Endothelial cell (in vitro differentiated cells): ENCODE data around the gene VTI1A. TPM values are rescaled to one million over a fixed set of nuclear protein-coding genes. Genes with fewer than 3 reads are reported as not detected.

ENCODE experiments used
- DNase-seq: peaks from one replicate; pipeline ENCODE4 v3.0.0; 2021; ENCODE audit warnings: low spot score
- H3K27ac Mint-ChIP-seq: one replicate; pipeline ENCODE4 v1.8.0; 2021; ENCODE audit warnings: mixed read lengths, inconsistent platforms; ENCODE audit not compliant: unreplicated experiment
- H3K27me3 Mint-ChIP-seq: one replicate; pipeline ENCODE4 v1.8.0; 2021; ENCODE audit warnings: mild to moderate bottlenecking, moderate library complexity, mixed read lengths, inconsistent platforms; ENCODE audit not compliant: unreplicated experiment
- H3K36me3 Mint-ChIP-seq: one replicate; pipeline ENCODE4 v1.8.0; 2021; ENCODE audit warnings: mild to moderate bottlenecking, low read depth, mixed read lengths, inconsistent platforms; ENCODE audit not compliant: unreplicated experiment
- H3K4me1 Mint-ChIP-seq: one replicate; pipeline ENCODE4 v1.8.0; 2021; ENCODE audit warnings: mild to moderate bottlenecking, mixed read lengths, inconsistent platforms; ENCODE audit not compliant: unreplicated experiment
- H3K4me3 Mint-ChIP-seq: one replicate; pipeline ENCODE4 v1.8.0; 2021; ENCODE audit warnings: mild to moderate bottlenecking, mixed read lengths, inconsistent platforms; ENCODE audit not compliant: unreplicated experiment
- H3K9me3 Mint-ChIP-seq: one replicate; pipeline ENCODE4 v1.8.0; 2021; ENCODE audit warnings: mixed read lengths, inconsistent platforms; ENCODE audit not compliant: unreplicated experiment
- total RNA-seq: library from RNA; stranded (reverse); fragmentation: NEBNext Ultra II Directional; extraction: Animal tissue kit (Norgen Biotek cat#: 25700); gene quantifications from one replicate; pipeline ENCODE4 v1.2.1, GENCODE V29; 2021; ENCODE audit not compliant: unreplicated experiment
- TF ChIP-seq, protein P1 (sequence below): fragments of 200-600 bp; sonication (generic); IDR thresholded peaks from one replicate; pipeline ENCODE4 v1.5.0; 2021; ENCODE audit warnings: antibody characterized with exemption; ENCODE audit not compliant: unreplicated experiment

VTI1A gene
- total RNA-seq, 1 donor from 2014 or later, result 35.4 TPM

DNA sequence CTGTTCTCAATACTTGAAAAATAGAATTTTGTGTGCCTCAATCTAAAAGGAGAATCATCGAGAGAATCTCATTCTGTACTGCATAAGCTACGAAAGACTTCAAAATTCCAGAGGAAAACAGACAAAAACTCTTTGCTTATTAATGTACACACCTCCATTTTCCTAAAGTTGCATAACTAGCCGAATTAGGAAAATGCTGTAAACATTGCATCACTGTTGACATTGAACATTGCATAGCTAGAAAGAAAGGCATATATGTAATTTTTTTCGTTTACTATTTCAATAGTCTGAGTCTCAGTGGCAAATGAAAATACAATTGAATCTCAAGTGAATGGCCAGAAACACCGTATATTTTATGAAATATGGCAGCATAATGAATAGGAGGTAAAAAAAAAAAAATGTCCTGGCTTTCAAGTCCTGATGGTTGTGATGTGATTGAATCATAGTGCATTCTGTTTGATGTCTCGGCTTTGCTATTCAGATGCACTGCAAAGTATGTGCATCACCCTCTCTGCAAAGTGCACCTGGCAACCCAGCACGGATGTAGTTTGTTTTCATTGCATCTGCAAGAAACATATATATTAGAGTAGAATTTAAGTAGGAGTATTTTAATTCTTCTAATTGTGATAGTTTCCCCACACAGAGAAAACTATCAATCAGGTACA is 196.7 kb downstream of the VTI1A start:
- no peak overlapping the region for H3K4me3 Mint-ChIP-seq

GRCh38 chr10:112644265-112644645 is 197.2 kb downstream of the VTI1A start:
- H3K36me3 Mint-ChIP-seq, result no peaks in the 10 kb centered on the region
- no peaks in the 10 kb centered on the region for H3K27me3 Mint-ChIP-seq
- no peak for DNase-seq
- H3K4me1 Mint-ChIP-seq, result no peaks in the 10 kb centered on the region
- TF ChIP-seq, protein P1, sequence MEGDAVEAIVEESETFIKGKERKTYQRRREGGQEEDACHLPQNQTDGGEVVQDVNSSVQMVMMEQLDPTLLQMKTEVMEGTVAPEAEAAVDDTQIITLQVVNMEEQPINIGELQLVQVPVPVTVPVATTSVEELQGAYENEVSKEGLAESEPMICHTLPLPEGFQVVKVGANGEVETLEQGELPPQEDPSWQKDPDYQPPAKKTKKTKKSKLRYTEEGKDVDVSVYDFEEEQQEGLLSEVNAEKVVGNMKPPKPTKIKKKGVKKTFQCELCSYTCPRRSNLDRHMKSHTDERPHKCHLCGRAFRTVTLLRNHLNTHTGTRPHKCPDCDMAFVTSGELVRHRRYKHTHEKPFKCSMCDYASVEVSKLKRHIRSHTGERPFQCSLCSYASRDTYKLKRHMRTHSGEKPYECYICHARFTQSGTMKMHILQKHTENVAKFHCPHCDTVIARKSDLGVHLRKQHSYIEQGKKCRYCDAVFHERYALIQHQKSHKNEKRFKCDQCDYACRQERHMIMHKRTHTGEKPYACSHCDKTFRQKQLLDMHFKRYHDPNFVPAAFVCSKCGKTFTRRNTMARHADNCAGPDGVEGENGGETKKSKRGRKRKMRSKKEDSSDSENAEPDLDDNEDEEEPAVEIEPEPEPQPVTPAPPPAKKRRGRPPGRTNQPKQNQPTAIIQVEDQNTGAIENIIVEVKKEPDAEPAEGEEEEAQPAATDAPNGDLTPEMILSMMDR, result no peak
- no peak overlapping the region for H3K4me3 Mint-ChIP-seq
- H3K9me3 Mint-ChIP-seq, result no peaks in the 10 kb centered on the region
- no peak overlapping the region for H3K27ac Mint-ChIP-seq

More for the DNA sequence above, 196.7 kb downstream of the VTI1A start:
- no peak for DNase-seq
- no peaks in the 10 kb centered on the region for H3K9me3 Mint-ChIP-seq
- H3K36me3 Mint-ChIP-seq, result no peaks in the 10 kb centered on the region
- no peak overlapping the region for H3K27ac Mint-ChIP-seq
- TF ChIP-seq, protein P1, result no peak
- no peaks in the 10 kb centered on the region for H3K27me3 Mint-ChIP-seq
- H3K4me1 Mint-ChIP-seq, result no peaks in the 10 kb centered on the region

DNA sequence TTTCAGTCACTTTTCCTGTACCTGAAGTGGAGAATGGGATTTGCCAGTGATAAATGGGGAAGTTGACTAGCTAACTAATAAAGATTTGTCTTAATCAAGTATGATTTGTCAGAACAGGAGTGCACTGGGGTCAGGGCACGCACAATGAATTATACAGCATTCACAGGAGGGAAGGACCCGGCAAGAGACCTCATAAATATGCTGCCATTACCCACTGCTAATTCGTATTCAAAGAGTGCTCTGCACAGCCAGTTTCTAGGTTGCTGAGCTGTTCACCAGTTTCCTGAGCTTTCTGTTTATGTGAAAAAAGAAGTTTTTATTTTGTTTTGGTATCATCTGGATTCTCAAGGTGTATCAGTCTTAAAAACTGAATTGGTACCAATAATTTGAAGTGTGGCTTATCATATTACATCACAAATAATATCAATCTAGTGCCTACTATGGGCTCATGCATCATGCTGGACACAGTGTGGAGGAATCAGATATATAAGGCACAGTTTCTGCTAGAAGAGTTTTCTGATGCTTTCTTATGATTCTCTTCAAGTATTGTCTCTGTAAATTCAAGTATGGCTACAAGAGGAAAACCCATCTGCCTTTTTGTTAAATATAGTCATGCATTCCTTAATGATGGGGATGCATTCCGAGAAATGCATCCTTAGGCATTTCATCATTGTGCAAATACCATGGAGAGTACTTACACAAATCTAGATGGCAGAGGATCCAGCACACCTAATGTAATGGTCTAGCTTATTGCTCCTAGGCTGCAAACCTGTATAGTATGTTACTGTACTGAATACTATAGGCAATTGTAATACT is 202.2 kb downstream of the VTI1A start:
- Mint-ChIP-seq H3K9me3 (no peaks in the 10 kb centered on the region), H3K27ac (no peak overlapping the region), H3K27me3 (no peaks in the 10 kb centered on the region), H3K4me1 (no peaks in the 10 kb centered on the region), H3K36me3 (no peaks in the 10 kb centered on the region), H3K4me3 (no peak overlapping the region)
- TF ChIP-seq, protein P1, result no peak
- DNase-seq, result no peak

- H3K9me3 Mint-ChIP-seq, result no peaks in the 10 kb centered on the region
- TF ChIP-seq, protein P1, result no peak
- no peak for DNase-seq
- H3K27me3 Mint-ChIP-seq, result no peaks in the 10 kb centered on the region
- H3K4me3 Mint-ChIP-seq, result no peak overlapping the region
- H3K27ac Mint-ChIP-seq, result no peak overlapping the region
- no peaks in the 10 kb centered on the region for H3K36me3 Mint-ChIP-seq
- no peaks in the 10 kb centered on the region for H3K4me1 Mint-ChIP-seq
Observed at GRCh38 chr10:112649822-112650152, 202.8 kb downstream of the VTI1A start.

GRCh38 chr10:112650588-112651030 is 203.6 kb downstream of the VTI1A start:
- Mint-ChIP-seq H3K4me1 (no peaks in the 10 kb centered on the region), H3K27ac (no peak overlapping the region), H3K27me3 (no peaks in the 10 kb centered on the region), H3K36me3 (no peaks in the 10 kb centered on the region), H3K9me3 (no peaks in the 10 kb centered on the region), H3K4me3 (no peak overlapping the region)
- no peak for DNase-seq
- TF ChIP-seq, protein P1, result no peak
